ENCODE data around the gene GRIK4.

GRIK4 gene

GRCh38 chr11:120482149-120482548 lies 29.4 kb upstream of the GRIK4 start:
- DNase-seq (ENCODE audit: extremely low read depth, low read depth), result no peak

GRCh38 chr11:120484722-120485121 lies 26.8 kb upstream of the GRIK4 start:
- TF ChIP-seq, protein P1, sequence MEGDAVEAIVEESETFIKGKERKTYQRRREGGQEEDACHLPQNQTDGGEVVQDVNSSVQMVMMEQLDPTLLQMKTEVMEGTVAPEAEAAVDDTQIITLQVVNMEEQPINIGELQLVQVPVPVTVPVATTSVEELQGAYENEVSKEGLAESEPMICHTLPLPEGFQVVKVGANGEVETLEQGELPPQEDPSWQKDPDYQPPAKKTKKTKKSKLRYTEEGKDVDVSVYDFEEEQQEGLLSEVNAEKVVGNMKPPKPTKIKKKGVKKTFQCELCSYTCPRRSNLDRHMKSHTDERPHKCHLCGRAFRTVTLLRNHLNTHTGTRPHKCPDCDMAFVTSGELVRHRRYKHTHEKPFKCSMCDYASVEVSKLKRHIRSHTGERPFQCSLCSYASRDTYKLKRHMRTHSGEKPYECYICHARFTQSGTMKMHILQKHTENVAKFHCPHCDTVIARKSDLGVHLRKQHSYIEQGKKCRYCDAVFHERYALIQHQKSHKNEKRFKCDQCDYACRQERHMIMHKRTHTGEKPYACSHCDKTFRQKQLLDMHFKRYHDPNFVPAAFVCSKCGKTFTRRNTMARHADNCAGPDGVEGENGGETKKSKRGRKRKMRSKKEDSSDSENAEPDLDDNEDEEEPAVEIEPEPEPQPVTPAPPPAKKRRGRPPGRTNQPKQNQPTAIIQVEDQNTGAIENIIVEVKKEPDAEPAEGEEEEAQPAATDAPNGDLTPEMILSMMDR (IDR thresholded peaks at IDR 0.05; ENCODE audit: low read depth, low read length), result no peak

More at GRCh38 chr11:120482149-120482548, 29.4 kb upstream of the GRIK4 start:
- TF ChIP-seq, protein P1 (IDR thresholded peaks at IDR 0.05; ENCODE audit: low read depth, low read length), result no peak

DNA sequence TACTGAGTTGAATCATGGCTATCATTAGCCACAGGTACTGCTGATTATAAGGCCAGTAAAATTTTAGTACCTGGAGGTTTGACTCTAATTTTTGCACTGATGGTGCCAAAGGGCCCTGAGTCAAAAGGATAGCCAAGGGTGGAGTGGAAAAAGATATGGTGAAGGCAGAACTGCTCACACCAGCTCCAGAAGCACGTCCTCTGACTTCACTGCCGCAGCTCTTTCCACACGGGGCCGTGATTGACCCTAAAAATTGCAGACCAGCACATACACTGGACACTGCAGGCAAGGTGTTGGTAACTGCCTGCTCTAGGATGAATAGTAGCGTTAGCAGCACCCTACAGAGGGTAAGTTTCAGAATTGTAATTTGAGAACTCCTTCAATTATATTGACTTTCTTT lies 25.4 kb upstream of the GRIK4 start:
- DNase-seq (ENCODE audit: extremely low read depth, low read depth), result no peak
- TF ChIP-seq, protein P1 (IDR thresholded peaks at IDR 0.05; ENCODE audit: low read depth, low read length), result no peak

More at GRCh38 chr11:120484722-120485121, 26.8 kb upstream of the GRIK4 start:
- DNase-seq (ENCODE audit: extremely low read depth, low read depth), result no peak

- TF ChIP-seq, protein P1 (IDR thresholded peaks at IDR 0.05; ENCODE audit: low read depth, low read length), result no peak
- DNase-seq (ENCODE audit: extremely low read depth, low read depth), result no peak
Observed at GRCh38 chr11:120489799-120490198, 21.7 kb upstream of the GRIK4 start.

DNA sequence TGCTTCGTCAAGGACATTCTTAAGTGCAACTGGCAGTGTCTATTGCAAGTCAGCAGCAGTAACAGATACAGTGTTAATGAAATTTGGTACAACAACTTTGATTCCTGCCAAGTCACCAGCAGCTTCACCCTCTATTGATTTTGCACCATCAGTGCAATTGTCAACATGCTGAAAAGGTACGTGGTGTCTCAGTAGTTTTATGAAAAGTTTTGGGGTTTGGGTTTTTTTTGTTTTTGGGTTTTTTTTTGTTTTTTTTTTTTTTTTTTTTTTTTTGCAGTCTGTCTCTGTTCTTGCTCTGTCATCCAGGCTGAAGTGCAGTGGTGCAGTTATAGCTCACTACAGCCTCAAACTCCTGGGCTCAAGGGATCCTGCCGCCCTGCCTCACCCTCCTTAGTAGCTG lies 19.1 kb upstream of the GRIK4 start:
- DNase-seq (ENCODE audit: extremely low read depth, low read depth), result no peak
- TF ChIP-seq, protein P1 (IDR thresholded peaks at IDR 0.05; ENCODE audit: low read depth, low read length), result no peak

- DNase-seq (ENCODE audit: extremely low read depth, low read depth), result no peak
- TF ChIP-seq, protein P1 (IDR thresholded peaks at IDR 0.05; ENCODE audit: low read depth, low read length), result no peak
Observed at GRCh38 chr11:120494595-120494994, 17.0 kb upstream of the GRIK4 start.

DNA sequence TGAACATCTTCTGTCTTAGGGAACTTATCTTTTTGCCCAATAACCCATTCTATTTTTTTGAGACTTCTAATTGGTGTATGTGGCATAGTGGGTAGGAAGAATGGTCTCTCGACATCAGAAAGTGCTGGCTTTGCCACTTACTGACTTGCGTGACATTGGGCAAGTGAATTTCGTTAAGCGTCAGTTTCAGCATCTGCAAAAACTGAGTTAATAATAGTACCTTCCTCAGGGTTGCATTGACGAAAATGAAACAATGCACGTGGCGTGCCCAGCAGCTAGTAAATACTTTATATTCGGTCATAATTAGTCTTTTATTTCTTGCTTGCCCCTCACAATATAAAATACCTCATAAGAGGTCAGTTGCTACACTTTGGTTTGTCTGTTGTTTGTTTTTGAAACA lies 12.5 kb upstream of the GRIK4 start:
- DNase-seq (ENCODE audit: extremely low read depth, low read depth), result no peak
- TF ChIP-seq, protein P1 (IDR thresholded peaks at IDR 0.05; ENCODE audit: low read depth, low read length), result no peak
